Measurements from ENCODE around the gene C5orf34. TPM values are rescaled to one million over a fixed set of nuclear protein-coding genes. Genes with fewer than 3 reads are reported as not detected.

The C5orf34 gene
- 1.7 and 2.1 TPM in 2 replicates for total RNA-seq

GRCh38 chr5:43514816-43515677 lies at the start of gene C5orf34:
TSS of gene C5orf34 (minus strand) at chr5:43515148. CDS start at chr5:43509339, 5,809 bp downstream.

GRCh38 chr5:43556857-43557542 lies 42.1 kb upstream of the C5orf34 start, which contains the start of gene PAIP1:
TSS of gene PAIP1 (minus strand) at chr5:43557077. CDS start at chr5:43556846, 231 bp downstream.

DNA sequence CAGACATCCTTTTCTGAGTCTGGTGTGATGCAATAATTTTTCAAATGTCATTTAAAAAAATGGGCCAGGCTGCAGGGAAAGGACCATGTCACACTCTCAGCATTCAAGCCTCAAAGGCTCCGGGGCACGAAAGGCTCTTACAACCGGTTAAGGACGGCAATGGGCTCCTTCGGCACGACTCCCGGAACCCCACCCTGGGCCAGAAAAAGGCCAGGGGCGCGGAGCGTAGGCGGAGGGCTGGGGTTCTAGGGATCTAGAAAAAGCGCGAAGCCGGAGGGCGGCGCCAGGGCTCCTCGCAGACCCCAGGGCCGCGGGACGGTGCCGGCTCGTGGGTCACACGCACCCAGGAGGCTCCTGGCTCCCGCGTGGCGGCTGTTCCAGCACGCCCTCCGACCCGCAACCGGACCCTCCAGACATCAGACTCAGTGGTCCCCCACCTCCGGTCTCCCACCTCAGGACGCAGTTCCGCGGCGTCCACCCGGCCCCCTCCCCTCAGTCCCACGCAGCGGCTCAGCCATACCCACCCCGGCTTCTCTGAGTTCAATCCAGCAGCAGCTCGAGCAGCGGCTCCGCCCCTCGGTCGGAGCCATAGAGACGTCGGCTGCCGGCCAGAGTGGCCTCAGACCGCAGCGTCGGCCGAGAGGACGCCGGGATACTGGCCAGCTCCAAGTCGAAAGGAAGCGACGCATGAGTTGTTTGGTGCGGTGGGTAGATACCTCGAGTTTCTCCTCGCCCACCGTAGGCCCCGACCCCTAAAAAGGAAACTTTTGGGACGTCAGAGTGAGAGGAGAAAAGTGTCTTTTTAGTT lies 31.4 kb downstream of the C5orf34 start, which contains the start of gene TMEM267:
Gene TMEM267 (minus strand): TSS at position 568 of the 808 bp plus-strand sequence. CDS start 29,896 bp downstream, outside the sequence.

Other genes starting within 250 kb of the C5orf34 start
- 31.7 and 50.0 TPM in 2 replicates for gene HMGCS1, start 201.7 kb downstream of the C5orf34 start, total RNA-seq
- 0.10 and 0.44 TPM in 2 replicates for gene CCL28, start 102.8 kb downstream of the C5orf34 start, total RNA-seq
- 10.0 and 20.2 TPM in 2 replicates for gene TMEM267, start 31.3 kb downstream of the C5orf34 start, total RNA-seq
- gene PAIP1, start 41.9 kb upstream of the C5orf34 start, total RNA-seq = 67.4 and 72.4 TPM in 2 replicates
- gene NNT, start 88.0 kb upstream of the C5orf34 start, total RNA-seq = 33.1 and 38.5 TPM in 2 replicates

Measured in cardiac ventricle fibroblast (primary cell).